ENCODE measurements around the gene PTPRE. TPM values are rescaled to one million over a fixed set of nuclear protein-coding genes. Genes with fewer than 3 reads are reported as not detected.
A peak's percentile ranks its signal among the peaks of the same experiment; 100 is the strongest.

Gene PTPRE
- total and polyA plus RNA-seq, 2 of the 4 experiments (the other 2 are of a cell fraction), result 0.34 to 0.54 TPM

DNA sequence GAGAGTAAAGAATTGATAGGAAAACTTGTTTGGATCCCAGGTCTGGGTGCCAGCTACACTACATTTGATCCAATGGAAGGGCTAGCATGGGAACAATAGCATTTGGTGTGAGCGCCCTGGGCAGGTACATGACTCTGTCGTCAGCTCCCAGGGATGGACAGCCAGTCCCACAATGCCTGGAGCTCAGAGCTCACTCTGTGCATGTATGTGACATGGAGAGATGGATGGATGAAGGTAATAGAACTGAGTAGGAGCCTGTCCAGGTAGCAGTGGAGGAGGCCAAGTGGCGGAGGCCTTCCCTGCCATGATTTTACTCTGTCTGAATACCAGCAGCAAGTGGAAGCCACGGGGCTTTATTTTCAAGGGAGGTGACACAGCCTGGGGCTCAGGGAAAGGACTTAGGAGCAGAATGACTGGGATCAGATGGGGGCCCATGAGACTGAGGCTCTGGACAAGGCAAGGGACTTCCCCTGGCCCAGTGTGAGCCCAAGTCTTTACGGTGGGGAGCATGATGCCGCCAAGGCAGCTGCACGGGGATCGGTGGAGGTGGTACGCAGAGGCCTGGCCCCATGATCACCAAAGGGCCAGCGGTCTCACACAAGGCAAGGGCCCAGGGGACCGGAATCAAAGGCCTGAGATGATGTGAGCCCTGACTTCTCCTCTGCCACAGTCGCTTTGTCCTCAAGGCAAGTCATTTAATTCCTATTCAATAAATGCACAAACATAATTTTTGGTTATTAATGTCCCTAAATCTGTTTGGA is 5.9 kb downstream of the PTPRE start:
- Histone ChIP-seq H2AK5ac (ENCODE audit: low read depth, low read length) (no peak overlapping the region), H3K4me1 (ENCODE audit: control insufficient read depth, insufficient read depth, low read length) (peaks cover 4% of the 10 kb centered on the region; the same call in 1 of the 2 replicates), H4K8ac (ENCODE audit: low read depth in 2 of 2, low read length in 2 of 2) (no peak overlapping the region), H2BK120ac (ENCODE audit: low read depth, low read length) (no peak overlapping the region), H3K4me2 (ENCODE audit: low read depth, low read length) (no peak overlapping the region), H3K36me3 (ENCODE audit: control insufficient read depth, insufficient read depth, low read length) (no peaks in the 10 kb centered on the region), H4K91ac (ENCODE audit: insufficient read depth, low read depth, low read length) (no peak overlapping the region), H2AFZ (replicated peaks; ENCODE audit: low read length, poor library complexity) (peak overlapping the region; percentile 2), H3K27ac (ENCODE audit: insufficient read depth, low read length) (no peak overlapping the region), H2BK15ac (ENCODE audit: low read depth, low read length) (no peak overlapping the region), H3K79me1 (ENCODE audit: low read depth in 1 of 2, low read length in 2 of 2) (no peaks in the 10 kb centered on the region; a peak in 1 of 4 replicates), H3K56ac (ENCODE audit: extremely low read depth, insufficient read depth, low read length) (no peak overlapping the region), H3K23ac (ENCODE audit: low read depth, low read length) (no peak overlapping the region), H4K20me1 (ENCODE audit: insufficient read depth, low read length) (no peaks in the 10 kb centered on the region), H3K9me1 (ENCODE audit: insufficient read depth, low read length) (peaks cover 11% of the 10 kb centered on the region), H2BK5ac (ENCODE audit: low read depth, low read length, poor library complexity, severe bottlenecking) (no peak overlapping the region), H2AK9ac (replicated peaks; ENCODE audit: low read depth, low read length, poor library complexity) (no peak overlapping the region), H3K9ac (ENCODE audit: low read depth, low read length) (no peak overlapping the region), H3K4me3 (ENCODE audit: insufficient read depth, low read depth, low read length) (no peak overlapping the region), H3K14ac (replicated peaks; ENCODE audit: low read depth, low read length) (no peak overlapping the region), H3K18ac (ENCODE audit: low read depth, low read length) (no peak overlapping the region), H3K9me3 (ENCODE audit: control insufficient read depth, insufficient read depth, low read length) (no peaks in the 10 kb centered on the region), H3K4ac (ENCODE audit: low read depth, low read length) (no peak overlapping the region), H3K27me3 (ENCODE audit: control insufficient read depth, insufficient read depth, low read length) (no peaks in the 10 kb centered on the region), H4K5ac (ENCODE audit: low read depth, low read length) (no peak overlapping the region), H2BK20ac (ENCODE audit: low read depth, low read length) (no peak overlapping the region)
- dilution Hi-C loops (cut with HindIII; ENCODE audit: low sequenced_read_pairs, unreplicated experiment) (no loop called here), in situ Hi-C loops (cut with MboI; ENCODE audit: low sequenced_read_pairs) (no loop called here), intact Hi-C loops (cut with micrococcal nuclease) (no loop called here)
- ChIA-PET POLR2A (ENCODE audit: unreplicated experiment) (no interaction called here), CTCF (interaction anchor here (1.5 kb wide), 1 partner anchor 98 kb away, joined by 3 read pairs; no protein-coding TSS in a partner anchor)
- no TSS peak for BruUV-seq (replicated peaks)
- DNase-seq (no peak), ATAC-seq (ENCODE audit: low read depth) (no peak)
- WGBS, 2 experiments (ENCODE audit: extremely low coverage in 2 of 2, insufficient read length in 1 of 2), result 87% methylated on average over 7 of the region's 12 CpGs; no CpG with 5 or more reads in 1 of the 2 experiments
- TF ChIP-seq FOS (IDR thresholded peaks at IDR 0.05; ENCODE audit: low read depth, low read length) (no peak), SMC3 (IDR thresholded peaks at IDR 0.05; ENCODE audit: low read depth, low read length) (no peak), MAFK (IDR thresholded peaks at IDR 0.05; ENCODE audit: low read depth, low read length) (no peak), CHD1 (IDR thresholded peaks at IDR 0.05; ENCODE audit: low read depth, low read length) (no peak), RCOR1 (IDR thresholded peaks at IDR 0.05; ENCODE audit: insufficient replicate concordance, low read length) (no peak)
- TF ChIP-seq, protein P1, sequence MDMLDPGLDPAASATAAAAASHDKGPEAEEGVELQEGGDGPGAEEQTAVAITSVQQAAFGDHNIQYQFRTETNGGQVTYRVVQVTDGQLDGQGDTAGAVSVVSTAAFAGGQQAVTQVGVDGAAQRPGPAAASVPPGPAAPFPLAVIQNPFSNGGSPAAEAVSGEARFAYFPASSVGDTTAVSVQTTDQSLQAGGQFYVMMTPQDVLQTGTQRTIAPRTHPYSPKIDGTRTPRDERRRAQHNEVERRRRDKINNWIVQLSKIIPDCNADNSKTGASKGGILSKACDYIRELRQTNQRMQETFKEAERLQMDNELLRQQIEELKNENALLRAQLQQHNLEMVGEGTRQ (IDR thresholded peaks at IDR 0.05; ENCODE audit: low read depth, low read length), result no peak
- TF ChIP-seq, protein P2, sequence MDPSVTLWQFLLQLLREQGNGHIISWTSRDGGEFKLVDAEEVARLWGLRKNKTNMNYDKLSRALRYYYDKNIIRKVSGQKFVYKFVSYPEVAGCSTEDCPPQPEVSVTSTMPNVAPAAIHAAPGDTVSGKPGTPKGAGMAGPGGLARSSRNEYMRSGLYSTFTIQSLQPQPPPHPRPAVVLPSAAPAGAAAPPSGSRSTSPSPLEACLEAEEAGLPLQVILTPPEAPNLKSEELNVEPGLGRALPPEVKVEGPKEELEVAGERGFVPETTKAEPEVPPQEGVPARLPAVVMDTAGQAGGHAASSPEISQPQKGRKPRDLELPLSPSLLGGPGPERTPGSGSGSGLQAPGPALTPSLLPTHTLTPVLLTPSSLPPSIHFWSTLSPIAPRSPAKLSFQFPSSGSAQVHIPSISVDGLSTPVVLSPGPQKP (IDR thresholded peaks at IDR 0.05; ENCODE audit: borderline replicate concordance, low read depth, low read length), result no peak
